LNCaP clone FGC (cell line): Measurements from ENCODE around the gene KIF21A.

ENCODE experiments used
- DNase-seq: peaks from one replicate; pipeline ENCODE4 v3.0.0-alpha.2; 2011; ENCODE audit warnings: low read depth
- H3K4me3 ChIP-seq: 2 replicates; pipeline ENCODE4 v1.5.1; 2011; ENCODE audit warnings: mild to moderate bottlenecking, low read depth, low read length, control low read depth
- TF ChIP-seq, protein P1 (sequence below): IDR thresholded peaks from 2 replicates; pipeline ENCODE4 v1.5.1; 2012; ENCODE audit warnings: mild to moderate bottlenecking; ENCODE audit not compliant: control insufficient read depth, insufficient read depth; ENCODE audit errors: extremely low read depth

The KIF21A gene

DNA sequence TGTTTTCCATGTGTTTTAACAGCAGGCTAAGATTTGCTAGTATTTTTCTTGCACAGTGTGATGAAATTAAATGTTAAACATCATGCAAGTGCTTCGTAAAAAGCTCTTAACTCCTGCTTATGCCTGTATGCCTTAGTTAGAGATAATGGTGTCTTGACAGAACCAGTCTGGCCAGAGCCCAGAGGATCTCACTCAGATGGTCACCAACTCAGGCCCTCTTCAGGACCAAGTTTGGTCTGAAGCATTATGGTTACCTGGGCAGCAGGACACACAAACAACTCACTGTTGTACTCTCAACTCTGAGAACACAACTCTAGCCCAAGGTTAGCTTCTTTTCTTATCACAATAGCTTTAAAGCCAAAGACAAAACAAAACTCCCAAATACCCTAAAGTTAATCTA is 115.4 kb downstream of the KIF21A start:
- TF ChIP-seq, protein P1, sequence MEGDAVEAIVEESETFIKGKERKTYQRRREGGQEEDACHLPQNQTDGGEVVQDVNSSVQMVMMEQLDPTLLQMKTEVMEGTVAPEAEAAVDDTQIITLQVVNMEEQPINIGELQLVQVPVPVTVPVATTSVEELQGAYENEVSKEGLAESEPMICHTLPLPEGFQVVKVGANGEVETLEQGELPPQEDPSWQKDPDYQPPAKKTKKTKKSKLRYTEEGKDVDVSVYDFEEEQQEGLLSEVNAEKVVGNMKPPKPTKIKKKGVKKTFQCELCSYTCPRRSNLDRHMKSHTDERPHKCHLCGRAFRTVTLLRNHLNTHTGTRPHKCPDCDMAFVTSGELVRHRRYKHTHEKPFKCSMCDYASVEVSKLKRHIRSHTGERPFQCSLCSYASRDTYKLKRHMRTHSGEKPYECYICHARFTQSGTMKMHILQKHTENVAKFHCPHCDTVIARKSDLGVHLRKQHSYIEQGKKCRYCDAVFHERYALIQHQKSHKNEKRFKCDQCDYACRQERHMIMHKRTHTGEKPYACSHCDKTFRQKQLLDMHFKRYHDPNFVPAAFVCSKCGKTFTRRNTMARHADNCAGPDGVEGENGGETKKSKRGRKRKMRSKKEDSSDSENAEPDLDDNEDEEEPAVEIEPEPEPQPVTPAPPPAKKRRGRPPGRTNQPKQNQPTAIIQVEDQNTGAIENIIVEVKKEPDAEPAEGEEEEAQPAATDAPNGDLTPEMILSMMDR, result no peak
- DNase-seq, result no peak
- no peak overlapping the region for H3K4me3 ChIP-seq

DNA sequence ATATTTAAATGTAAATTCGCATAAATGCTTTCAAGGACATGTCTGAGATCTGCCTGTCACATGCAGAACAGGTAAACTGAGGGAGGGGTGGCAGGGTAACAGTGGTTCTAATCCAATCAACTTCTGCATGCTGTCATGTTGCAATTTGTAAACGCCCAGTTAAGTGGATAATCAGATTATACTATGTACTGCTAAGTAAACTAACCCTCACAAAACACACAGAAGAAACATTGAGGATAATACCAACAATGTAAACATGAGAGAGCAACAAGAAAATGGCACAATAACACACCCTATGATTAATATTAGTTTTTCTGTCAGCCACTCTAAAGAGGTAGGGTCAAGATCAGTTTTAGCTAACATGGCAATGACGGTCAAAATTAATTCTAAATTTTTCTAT is 123.7 kb downstream of the KIF21A start:
- no peak overlapping the region for H3K4me3 ChIP-seq
- TF ChIP-seq, protein P1, result no peak
- peak; percentile 41 for DNase-seq

DNA sequence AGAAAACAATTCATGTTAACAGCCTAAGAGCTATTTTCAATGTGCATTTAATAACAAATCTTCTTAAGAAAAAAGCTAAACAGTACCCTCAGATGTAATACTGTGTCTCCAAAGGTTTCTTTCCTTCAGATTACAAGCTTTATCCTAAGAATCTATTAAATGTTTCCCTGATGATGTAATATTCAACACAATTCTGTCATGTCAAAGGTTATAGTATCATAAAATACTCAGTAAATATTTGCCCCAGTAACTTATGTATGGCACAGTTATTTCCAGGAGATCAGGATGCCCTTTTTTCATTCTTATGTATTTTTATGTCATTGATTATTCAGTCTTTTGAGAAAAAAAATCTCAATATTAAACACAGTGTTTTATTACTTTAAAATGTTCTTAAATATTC is 128.4 kb downstream of the KIF21A start:
- H3K4me3 ChIP-seq, result no peak overlapping the region
- peak; percentile 61 for DNase-seq
- TF ChIP-seq, protein P1, result no peak

DNA sequence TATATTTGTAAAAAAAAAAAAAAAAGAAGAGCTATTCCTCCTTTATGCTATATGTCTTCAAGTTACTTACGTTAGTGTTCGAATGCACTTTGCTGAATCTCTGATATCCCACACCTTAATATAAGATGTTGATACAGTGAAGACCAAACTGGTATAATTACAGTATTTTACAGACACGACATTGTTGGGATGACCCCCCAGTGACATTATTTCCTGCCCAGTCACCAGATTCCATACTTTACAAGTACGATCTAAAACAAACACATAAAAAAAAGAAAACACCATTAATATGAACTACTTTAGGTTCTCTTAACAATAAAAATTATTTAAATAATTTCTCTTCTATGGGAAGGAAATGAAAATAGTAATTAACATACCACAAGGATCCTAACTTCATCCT is 133.4 kb downstream of the KIF21A start:
- TF ChIP-seq, protein P1, result no peak
- H3K4me3 ChIP-seq, result no peak overlapping the region
- no peak for DNase-seq

DNA sequence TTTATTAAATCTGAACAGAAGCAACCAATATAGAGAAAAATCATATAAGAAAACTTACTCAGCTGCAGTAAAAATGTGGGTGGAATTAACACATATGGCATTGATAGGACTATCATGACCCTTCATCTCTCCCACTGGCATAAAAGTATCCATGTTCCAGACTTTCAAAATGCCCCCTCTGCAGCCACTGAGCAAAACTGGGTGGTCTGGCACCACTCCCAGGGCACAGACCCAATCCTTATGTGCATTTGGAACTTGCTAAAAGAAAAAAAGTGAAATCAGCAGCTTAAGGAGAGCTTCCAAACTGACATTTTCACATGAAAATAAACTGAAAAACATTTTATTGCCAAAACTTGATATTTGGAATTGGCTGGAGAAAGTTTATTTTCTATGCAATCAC is 141.5 kb downstream of the KIF21A start:
- DNase-seq, result no peak
- H3K4me3 ChIP-seq, result no peak overlapping the region
- TF ChIP-seq, protein P1, result no peak

DNA sequence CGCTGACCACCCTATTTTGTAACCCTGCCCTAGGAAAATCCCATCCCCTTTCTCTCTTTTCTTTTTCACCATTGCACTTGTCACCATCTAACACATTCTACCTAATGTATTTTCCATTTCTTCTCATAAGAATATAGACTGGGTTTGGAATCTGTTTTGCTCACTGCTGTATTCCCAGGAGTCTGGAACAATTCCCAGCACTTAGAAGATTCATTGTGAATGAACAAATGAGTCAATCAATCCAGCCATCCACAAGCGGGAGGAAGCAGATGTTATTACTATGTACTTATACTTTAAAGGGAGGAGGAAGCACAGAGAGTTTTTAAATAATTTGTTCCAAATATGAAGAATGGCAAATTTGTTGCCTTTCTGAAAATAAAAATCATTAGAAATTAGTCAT is 142.1 kb downstream of the KIF21A start:
- TF ChIP-seq, protein P1, result no peak
- no peak for DNase-seq
- no peak overlapping the region for H3K4me3 ChIP-seq

DNA sequence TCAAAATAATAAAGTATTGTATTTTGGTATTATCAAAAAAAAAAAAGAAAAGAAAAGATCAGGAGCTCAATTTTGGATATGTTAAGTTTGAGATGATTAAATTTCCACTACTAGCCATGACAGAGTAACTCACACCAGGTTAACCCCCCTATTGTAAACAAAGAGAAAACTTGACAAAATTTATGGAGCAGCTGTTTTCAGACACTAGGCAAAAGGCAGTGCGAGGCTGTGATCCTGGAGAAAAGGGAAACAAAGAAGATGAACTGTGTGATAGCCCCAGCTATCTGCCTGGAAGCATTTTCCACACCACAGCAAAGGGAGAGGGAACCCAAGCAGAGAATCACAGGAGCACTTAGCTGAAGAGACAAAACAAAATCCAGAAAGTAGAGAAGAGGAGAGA is 145.0 kb downstream of the KIF21A start:
- TF ChIP-seq, protein P1, result no peak
- H3K4me3 ChIP-seq, result no peak overlapping the region
- DNase-seq, result no peak
